Epithelial cell of esophagus (primary cell): ENCODE results near the gene TARDBP.
"Not testable (repeated sequence)": the region's sequence is repeated elsewhere in the genome, so short reads cannot be mapped to it uniquely, and the experiment has no call there.

ENCODE experiments used
- DNase-seq: peaks from one replicate; pipeline ENCODE4 v3.0.0; 2010; ENCODE audit warnings: low read depth
- H3K4me3 ChIP-seq: 2 replicates; pipeline ENCODE4 v1.5.1; 2011; ENCODE audit warnings: mild to moderate bottlenecking, low read length, control low read depth
- CTCF ChIP-seq: IDR thresholded peaks from 2 replicates; pipeline ENCODE4 v1.5.1; 2011; ENCODE audit warnings: low read depth, mild to moderate bottlenecking, low read length, control low read depth, inconsistent platforms; ENCODE audit not compliant: insufficient read depth; ENCODE audit errors: missing control alignments

The TARDBP gene

GRCh38 chr1:11059968-11060830 lies 47.7 kb downstream of the TARDBP start, which contains the start of gene SRM:
Gene SRM (minus strand): TSS chr1:11060018. CDS start chr1:11059943, 75 bp downstream.
- peak within 1 kb of the TSS; percentile 82 for H3K4me3 ChIP-seq
- DNase-seq = peak; percentile 94
- TF ChIP-seq CTCF = peak; percentile 14

GRCh38 chr1:11061652-11062365 lies 49.4 kb downstream of the TARDBP start:
- no peak for DNase-seq
- no peak overlapping the region for H3K4me3 ChIP-seq
- no peak for TF ChIP-seq CTCF

GRCh38 chr1:11062965-11063401 lies 50.5 kb downstream of the TARDBP start:
- TF ChIP-seq CTCF = no peak
- no peak overlapping the region for H3K4me3 ChIP-seq
- peak; percentile 33 for DNase-seq

- not testable (repeated sequence) for DNase-seq, H3K4me3 ChIP-seq
Measured at GRCh38 chr1:11063937-11064537, 51.6 kb downstream of the TARDBP start.

- no peak overlapping the region for H3K4me3 ChIP-seq
- TF ChIP-seq CTCF = no peak
- no peak for DNase-seq
Measured at GRCh38 chr1:11064942-11065341, 52.5 kb downstream of the TARDBP start.

- no peak for DNase-seq
- no peak for TF ChIP-seq CTCF
- no peak overlapping the region for H3K4me3 ChIP-seq
Measured at GRCh38 chr1:11065796-11066195, 53.3 kb downstream of the TARDBP start.
